B cell (primary cell): ENCODE measurements around the gene BNIPL. TPM values are rescaled to one million over a fixed set of nuclear protein-coding genes. Genes with fewer than 3 reads are reported as not detected.

ENCODE experiments used
- ATAC-seq: fragments of 200-7000 bp; cut with Tn5 transposase; one replicate; pipeline ENCODE4 v1.10.0; 2021; ENCODE audit warnings: low read depth, mild to moderate bottlenecking, moderate number of reproducible peaks, moderate library complexity
- CTCF ChIA-PET: fragments of 350-600 bp; sonication (Branson Sonifier 250); formaldehyde crosslinking; loops from one replicate; lab custom pipeline; 2021; ENCODE audit warnings: antibody characterized with exemption, inconsistent platforms; lab: Charles Lee
- POLR2A ChIA-PET: fragments of 350-600 bp; sonication (Branson Sonifier 250); formaldehyde crosslinking; loops from one replicate; lab custom pipeline; 2021; ENCODE audit warnings: antibody characterized with exemption; lab: Charles Lee
- DNase-seq: peaks from one replicate; pipeline ENCODE4 v3.0.0; 2013
- H2AFZ ChIP-seq: 2 replicates; pipeline ENCODE4 v1.6.1; 2012; ENCODE audit warnings: mild to moderate bottlenecking, low read depth, low read length; ENCODE audit not compliant: insufficient read depth, poor library complexity, severe bottlenecking
- H3K27ac ChIP-seq, 2 donors: 1 replicate in 1 of 2; 2 replicates in 1 of 2; pipeline ENCODE4 v1.5.1; 2012 to 2013; ENCODE audit warnings: low read length in 2 of 2, mild to moderate bottlenecking in 2 of 2, moderate library complexity in 1 of 2
- H3K27me3 ChIP-seq, 4 experiments: fragments of 200-600 bp in 1 of 4; sonication (generic) in 1 of 4; replicated peaks in 1 of 4; 1 replicate in 2 of 4; 2 replicates in 2 of 4; pipeline versions ENCODE4 v1.6.1 to v1.7.0; 2013 to 2016; ENCODE audit warnings: low read length in 3 of 4, mild to moderate bottlenecking in 2 of 4, mixed read lengths in 1 of 4, moderate library complexity in 1 of 4; ENCODE audit not compliant: insufficient read depth in 4 of 4, control insufficient read depth in 3 of 4; ENCODE audit errors: control extremely low read depth in 1 of 4
- H3K36me3 ChIP-seq, 2 experiments: replicated peaks in 1 of 2; 1 replicate in 1 of 2; 2 replicates in 1 of 2; pipeline versions ENCODE4 v1.6.1 to v1.7.1; 2013; ENCODE audit warnings: low read length in 1 of 2; ENCODE audit not compliant: insufficient read depth in 2 of 2, control insufficient read depth in 1 of 2; ENCODE audit errors: control extremely low read depth in 1 of 2, extremely low read depth in 1 of 2
- H3K4me1 ChIP-seq, 2 donors: fragments of 200-600 bp in 1 of 2; sonication (generic) in 1 of 2; 1 replicate in 1 of 2; 2 replicates in 1 of 2; pipeline versions ENCODE4 v1.5.1 to v1.6.1; 2013 to 2017; ENCODE audit warnings: low read length in 2 of 2; ENCODE audit not compliant: control insufficient read depth in 2 of 2, insufficient read depth in 2 of 2
- H3K4me2 ChIP-seq: replicated peaks from 2 replicates; pipeline ENCODE3; 2012; ENCODE audit warnings: mild to moderate bottlenecking, low read depth, low read length; ENCODE audit not compliant: poor library complexity, severe bottlenecking
- H3K4me3 ChIP-seq, 5 experiments: fragments of 200-600 bp in 1 of 5; sonication (generic) in 1 of 5; 1 replicate in 3 of 5; 2 replicates in 2 of 5; pipeline versions ENCODE4 v1.5.1 to v1.7.0; 2011 to 2016; ENCODE audit warnings: low read length in 4 of 5, mild to moderate bottlenecking in 4 of 5, low read depth in 2 of 5, control low read depth in 1 of 5, moderate library complexity in 1 of 5; ENCODE audit not compliant: insufficient read depth in 1 of 5; ENCODE audit errors: control extremely low read depth in 1 of 5, extremely low read depth in 1 of 5
- H3K79me2 ChIP-seq: fragments of 200-600 bp; sonication (generic); one replicate; pipeline ENCODE4 v1.6.0; 2016; ENCODE audit warnings: low read length; ENCODE audit not compliant: control insufficient read depth, insufficient read depth
- H3K9ac ChIP-seq: fragments of 200-600 bp; sonication (generic); 2 replicates; pipeline ENCODE4 v1.6.1; 2017; ENCODE audit warnings: mild to moderate bottlenecking, low read length, moderate library complexity
- H3K9me3 ChIP-seq, 3 donors: one replicate each; pipeline versions ENCODE4 v1.6.1 to v1.7.1; 2013; ENCODE audit warnings: low read length in 2 of 3; ENCODE audit not compliant: control insufficient read depth in 2 of 3, insufficient read depth in 1 of 3; ENCODE audit errors: control extremely low read depth in 1 of 3
- H4K20me1 ChIP-seq: 2 replicates; pipeline ENCODE4 v1.6.0; 2012; ENCODE audit warnings: mild to moderate bottlenecking, low read length; ENCODE audit not compliant: insufficient read depth, control insufficient read depth, poor library complexity, severe bottlenecking
- H3K27ac Mint-ChIP-seq: one replicate; pipeline ENCODE4 v1.8.0; 2021; ENCODE audit warnings: mixed read lengths
- H3K27me3 Mint-ChIP-seq: one replicate; pipeline ENCODE4 v1.8.0; 2021; ENCODE audit warnings: mixed read lengths
- H3K4me1 Mint-ChIP-seq: one replicate; pipeline ENCODE4 v1.8.0; 2021; ENCODE audit warnings: mixed read lengths
- H3K4me3 Mint-ChIP-seq: one replicate; pipeline ENCODE4 v1.8.0; 2021; ENCODE audit warnings: mixed read lengths
- H3K9me3 Mint-ChIP-seq: one replicate; pipeline ENCODE4 v1.8.0; 2022; ENCODE audit warnings: mixed read lengths; ENCODE audit not compliant: insufficient read depth
- EZH2 ChIP-seq: IDR thresholded peaks from 2 replicates; pipeline ENCODE4 v1.6.1; 2012; ENCODE audit warnings: borderline replicate concordance, low read depth, mild to moderate bottlenecking, moderate library complexity, low read length; ENCODE audit not compliant: insufficient read depth, poor library complexity, severe bottlenecking
- WGBS: methylation state at CpG from one replicate; pipeline ENCODE4 v1.1.5; 2013; ENCODE audit warnings: missing lambda C conversion rate; ENCODE audit not compliant: insufficient coverage; 5-methylcytosine and 5-hydroxymethylcytosine counted together
- intact Hi-C: fragments of 100-400 bp; cut with micrococcal nuclease; formaldehyde crosslinking; loops from one replicate; pipeline ENCODE4 v1.10.0; 2022
- polyA plus RNA-seq: library from polyadenylated mRNA; depleted of rRNA; stranded (reverse); fragments of >200 nt; gene quantifications from 2 replicates; pipeline ENCODE4 v1.2.3, GENCODE V29; 2012
- total RNA-seq, 2 donors: library from RNA; stranded (reverse); fragments of 120-200 nt in 1 of 2; gene quantifications; 1 replicate in 1 of 2; 2 replicates in 1 of 2; pipeline versions ENCODE4 v1.2.3 to v1.2.4, GENCODE V29; 2013 to 2022
- TF ChIP-seq, protein P1 (sequence below): fragments of 200-600 bp; IDR thresholded peaks from one replicate; pipeline ENCODE4 v1.8.0; 2022; ENCODE audit warnings: antibody characterized with exemption, mild to moderate bottlenecking

The BNIPL gene
- total and polyA plus RNA-seq, 2 donors (not counting 1 experiment from before 2014, with no cell fraction given), result 0.81 to 2.5 TPM

DNA sequence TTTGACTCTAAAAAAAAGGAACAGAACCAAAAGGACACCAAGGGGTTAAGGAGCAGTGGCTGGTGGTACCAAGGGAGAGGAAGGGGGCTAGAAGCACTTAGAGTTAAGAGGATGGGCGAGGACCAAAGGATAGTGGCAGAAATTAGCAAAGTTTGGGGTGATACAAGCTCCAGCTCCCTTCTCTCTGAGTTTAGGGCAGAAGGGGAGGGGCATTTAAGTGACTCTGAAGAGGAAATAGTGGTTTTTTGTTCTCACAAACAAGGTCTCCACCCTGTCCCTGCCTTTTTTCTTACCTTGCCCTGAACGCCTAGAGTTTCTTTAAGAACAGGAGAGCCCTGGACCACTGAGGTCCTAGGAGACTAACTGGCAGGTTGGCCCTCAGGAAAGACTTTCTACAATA is 19.8 kb downstream of the BNIPL start:
- Histone ChIP-seq H3K4me2 (peak overlapping the region; percentile 97), H3K9me3 (no peaks in the 10 kb centered on the region), H4K20me1 (peaks cover 13% of the 10 kb centered on the region), H3K4me1 (peaks cover 47 to 55% of the 10 kb centered on the region in 2 donors), H3K9ac (peak overlapping the region; percentile 91), H3K79me2 (peaks cover 65% of the 10 kb centered on the region), H3K4me3 (peak overlapping the region; percentile 87 to 99 (median 97)), H3K36me3 (peaks cover 0 to 57% of the 10 kb centered on the region in 2 experiments), H2AFZ (no peak overlapping the region), H3K27ac (peak overlapping the region; percentile 76 to 95), H3K27me3 (no peaks in the 10 kb centered on the region)
- 0% methylated on average over 1 of the region's 2 CpGs for WGBS
- H3K9me3 Mint-ChIP-seq, result no peaks in the 10 kb centered on the region
- intact Hi-C loops, result loop anchor here (1.0 to 5.0 kb wide), 3 partner anchors 8 to 226 kb away; partner anchors contain the start of gene ZNF687
- POLR2A ChIA-PET, result interaction anchor here (0.9 to 1.6 kb wide), 3 partner anchors 10 to 17 kb away, joined by 3 to 6 read pairs (median 4); no protein-coding TSS in a partner anchor
- H3K4me1 Mint-ChIP-seq, result peaks cover 58% of the 10 kb centered on the region
- peak; percentile 66 for DNase-seq
- CTCF ChIA-PET, result interaction anchor here (1.0 to 9.2 kb wide), 7 partner anchors 7 to 101 kb away, joined by 3 to 82 read pairs (median 5); partner anchors contain the start of genes C1orf56, GABPB2 and TNFAIP8L2
- H3K27ac Mint-ChIP-seq, result peak overlapping the region; percentile 94
- ATAC-seq, result peak; percentile 22
- no peaks in the 10 kb centered on the region for H3K27me3 Mint-ChIP-seq
- H3K4me3 Mint-ChIP-seq, result peak overlapping the region; percentile 99
- TF ChIP-seq, protein P1, sequence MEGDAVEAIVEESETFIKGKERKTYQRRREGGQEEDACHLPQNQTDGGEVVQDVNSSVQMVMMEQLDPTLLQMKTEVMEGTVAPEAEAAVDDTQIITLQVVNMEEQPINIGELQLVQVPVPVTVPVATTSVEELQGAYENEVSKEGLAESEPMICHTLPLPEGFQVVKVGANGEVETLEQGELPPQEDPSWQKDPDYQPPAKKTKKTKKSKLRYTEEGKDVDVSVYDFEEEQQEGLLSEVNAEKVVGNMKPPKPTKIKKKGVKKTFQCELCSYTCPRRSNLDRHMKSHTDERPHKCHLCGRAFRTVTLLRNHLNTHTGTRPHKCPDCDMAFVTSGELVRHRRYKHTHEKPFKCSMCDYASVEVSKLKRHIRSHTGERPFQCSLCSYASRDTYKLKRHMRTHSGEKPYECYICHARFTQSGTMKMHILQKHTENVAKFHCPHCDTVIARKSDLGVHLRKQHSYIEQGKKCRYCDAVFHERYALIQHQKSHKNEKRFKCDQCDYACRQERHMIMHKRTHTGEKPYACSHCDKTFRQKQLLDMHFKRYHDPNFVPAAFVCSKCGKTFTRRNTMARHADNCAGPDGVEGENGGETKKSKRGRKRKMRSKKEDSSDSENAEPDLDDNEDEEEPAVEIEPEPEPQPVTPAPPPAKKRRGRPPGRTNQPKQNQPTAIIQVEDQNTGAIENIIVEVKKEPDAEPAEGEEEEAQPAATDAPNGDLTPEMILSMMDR, result no peak
- TF ChIP-seq EZH2, result no peak

DNA sequence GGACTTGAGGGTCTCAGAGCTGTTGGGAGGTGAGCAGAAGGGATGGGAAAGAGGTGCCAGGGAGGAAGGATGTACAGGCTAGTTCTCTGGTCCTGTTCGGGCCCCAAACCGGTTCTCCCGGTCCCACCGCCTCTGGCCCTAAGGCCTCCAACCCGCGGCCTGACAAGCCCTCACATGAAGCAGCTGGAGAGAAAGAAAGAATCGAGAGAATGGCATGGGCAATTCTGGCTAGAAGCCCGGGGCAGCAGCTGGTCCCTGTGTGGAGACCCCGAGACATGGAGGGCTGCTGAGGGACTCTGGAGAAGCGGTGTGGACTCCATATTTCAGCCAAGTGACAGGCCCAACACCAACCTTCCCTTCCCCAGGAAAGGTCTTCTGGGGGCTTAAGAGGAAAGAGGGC is 22.3 kb downstream of the BNIPL start:
- DNase-seq, result no peak
- no peak for ATAC-seq
- H3K27ac ChIP-seq, result peak overlapping the region; percentile 76 to 95
- H2AFZ ChIP-seq, result peak overlapping the region; percentile 90
- Mint-ChIP-seq H3K27me3 (no peaks in the 10 kb centered on the region), H3K4me1 (peaks cover 51% of the 10 kb centered on the region), H3K27ac (peak overlapping the region; percentile 94), H3K9me3 (no peaks in the 10 kb centered on the region), H3K4me3 (peak overlapping the region; percentile 99)
- H4K20me1 ChIP-seq, result peaks cover 13% of the 10 kb centered on the region
- peaks cover 65% of the 10 kb centered on the region for H3K79me2 ChIP-seq
- H3K27me3 ChIP-seq, result no peaks in the 10 kb centered on the region
- H3K4me2 ChIP-seq, result peak overlapping the region; percentile 97
- intact Hi-C loops, result loop anchor here (1.0 to 5.0 kb wide), 9 partner anchors 13 to 496 kb away; partner anchors contain the start of genes ARNT, PRUNE1, TNFAIP8L2 and ZNF687
- H3K4me1 ChIP-seq, result peaks cover 43 to 51% of the 10 kb centered on the region in 2 donors
- H3K9me3 ChIP-seq, result no peaks in the 10 kb centered on the region
- WGBS, result 1% methylated on average over 9 of the region's 10 CpGs
- TF ChIP-seq, protein P1, result no peak
- no peak for TF ChIP-seq EZH2
- H3K4me3 ChIP-seq, result peak overlapping the region; percentile 87 to 99 (median 97)
- peaks cover 0 to 31% of the 10 kb centered on the region in 2 experiments for H3K36me3 ChIP-seq
- H3K9ac ChIP-seq, result peak overlapping the region; percentile 91
- POLR2A ChIA-PET, result interaction anchor here (0.6 to 4.5 kb wide), 4 partner anchors 10 to 112 kb away, joined by 4 to 36 read pairs (median 16); partner anchors contain the start of genes C1orf56 and GABPB2
- CTCF ChIA-PET, result interaction anchor here (0.6 to 9.2 kb wide), 13 partner anchors 9 to 136 kb away, joined by 3 to 82 read pairs (median 5); partner anchors contain the start of genes C1orf56, GABPB2, MINDY1 and TNFAIP8L2
